Measurements from ENCODE around the gene LRRC39. TPM values are rescaled to one million over a fixed set of nuclear protein-coding genes. Genes with fewer than 3 reads are reported as not detected.

LRRC39 gene
- total RNA-seq, 1 experiment from 2014 or later: 0.54 TPM

GRCh38 chr1:100162881-100163280 lies 15.2 kb downstream of the LRRC39 start:
- ATAC-seq: no peak
- ChIA-PET POLR2A (no interaction called here), RAD21 (ENCODE audit: low non-redundant PET in 1 of 2, low total read pairs in 2 of 2, uncharacterized antibody in 2 of 2, unreplicated experiment in 2 of 2) (no interaction called here), CTCF (no interaction called here)
- Histone ChIP-seq H3K4me2 (ENCODE audit: low read length) (no peak overlapping the region), H3K27ac (ENCODE audit: low read depth, low read length) (no peak overlapping the region), H3K9ac (ENCODE audit: low read length) (no peak overlapping the region), H3K4me1 (ENCODE audit: control insufficient read depth in 1 of 2, insufficient read depth in 2 of 2, low read length in 2 of 2) (no peaks in the 10 kb centered on the region), H4K20me1 (ENCODE audit: insufficient read depth) (no peaks in the 10 kb centered on the region), H3K27me3 (ENCODE audit: insufficient read depth, low read length) (no peaks in the 10 kb centered on the region), H3K9me3 (ENCODE audit: control insufficient read depth in 1 of 2, insufficient read depth in 1 of 2, low read depth in 1 of 2, low read length in 2 of 2) (no peaks in the 10 kb centered on the region), H3K9me2 (ENCODE audit: insufficient read depth) (no peaks in the 10 kb centered on the region), H2AFZ (ENCODE audit: low read depth, low read length, poor library complexity, severe bottlenecking) (no peak overlapping the region), H3K79me2 (ENCODE audit: insufficient read depth, low read length) (no peaks in the 10 kb centered on the region), H3K4me3 (replicated peaks in 1 of 2; ENCODE audit: low read depth in 1 of 2, low read length in 2 of 2) (no peak overlapping the region), H3K36me3 (ENCODE audit: control insufficient read depth in 1 of 2, insufficient read depth in 2 of 2, low read length in 2 of 2) (no peaks in the 10 kb centered on the region)
- TF ChIP-seq ZNF274 (IDR thresholded peaks at IDR 0.05; ENCODE audit: low read depth, low read length): no peak
- intact Hi-C loops (cut with micrococcal nuclease): no loop called here
- BruUV-seq (replicated peaks): no TSS peak
- DNase-seq (ENCODE audit: low read depth, low spot score): no peak

- ChIA-PET CTCF (no interaction called here), POLR2A (no interaction called here), RAD21 (ENCODE audit: low non-redundant PET in 1 of 2, low total read pairs in 2 of 2, uncharacterized antibody in 2 of 2, unreplicated experiment in 2 of 2) (no interaction called here)
- H3K27ac ChIP-seq (ENCODE audit: low read depth, low read length): no peak overlapping the region
- H3K79me2 ChIP-seq (ENCODE audit: insufficient read depth, low read length): no peaks in the 10 kb centered on the region
- no peak overlapping the region for H2AFZ ChIP-seq (ENCODE audit: low read depth, low read length, poor library complexity, severe bottlenecking)
- peaks cover 0 to 2% of the 10 kb centered on the region in 2 experiments; a peak in 1 of 4 replicates for H3K36me3 ChIP-seq (ENCODE audit: control insufficient read depth in 1 of 2, insufficient read depth in 2 of 2, low read length in 2 of 2)
- H3K4me1 ChIP-seq (ENCODE audit: control insufficient read depth in 1 of 2, insufficient read depth in 2 of 2, low read length in 2 of 2): no peaks in the 10 kb centered on the region
- no peak overlapping the region for H3K9ac ChIP-seq (ENCODE audit: low read length)
- no peak overlapping the region for H3K4me2 ChIP-seq (ENCODE audit: low read length)
- no peak for ATAC-seq
- no TSS peak for BruUV-seq (replicated peaks)
- no peaks in the 10 kb centered on the region for H3K9me3 ChIP-seq (ENCODE audit: control insufficient read depth in 1 of 2, insufficient read depth in 1 of 2, low read depth in 1 of 2, low read length in 2 of 2)
- intact Hi-C loops (cut with micrococcal nuclease): no loop called here
- no peaks in the 10 kb centered on the region for H3K27me3 ChIP-seq (ENCODE audit: insufficient read depth, low read length)
- H4K20me1 ChIP-seq (ENCODE audit: insufficient read depth): no peaks in the 10 kb centered on the region
- no peak overlapping the region for H3K4me3 ChIP-seq (replicated peaks in 1 of 2; ENCODE audit: low read depth in 1 of 2, low read length in 2 of 2)
- no peak for DNase-seq (ENCODE audit: low read depth, low spot score)
- no peaks in the 10 kb centered on the region for H3K9me2 ChIP-seq (ENCODE audit: insufficient read depth)
- TF ChIP-seq CEBPB (IDR thresholded peaks at IDR 0.05; ENCODE audit: low read depth) (no peak), ATF3 (IDR thresholded peaks at IDR 0.05) (no peak), ZFX (IDR thresholded peaks at IDR 0.05) (no peak), POLR2AphosphoS5 (IDR thresholded peaks at IDR 0.05; ENCODE audit: low read depth, low read length) (no peak), CTCF (IDR thresholded peaks at IDR 0.05 in 2 of 3, conservative IDR thresholded peaks at IDR 0.05 in 1 of 3; ENCODE audit: borderline replicate concordance in 1 of 3, insufficient read depth in 1 of 3, low read depth in 2 of 3, low read length in 2 of 3) (no peak), YY1 (IDR thresholded peaks at IDR 0.05; ENCODE audit: extremely low read depth, insufficient replicate concordance, low read depth, low read length) (no peak), SRF (IDR thresholded peaks at IDR 0.05; ENCODE audit: low read depth) (no peak), POLR2A (IDR thresholded peaks at IDR 0.05; ENCODE audit: borderline replicate concordance, extremely low read depth, insufficient read depth, insufficient read length) (no peak), ELF1 (IDR thresholded peaks at IDR 0.05; ENCODE audit: borderline replicate concordance, low read depth) (no peak), CBX3 (IDR thresholded peaks at IDR 0.05; ENCODE audit: low read depth) (no peak), SIN3A (IDR thresholded peaks at IDR 0.05; ENCODE audit: low read depth) (no peak), RAD21 (IDR thresholded peaks at IDR 0.05; ENCODE audit: low read depth) (no peak), ZNF274 (IDR thresholded peaks at IDR 0.05; ENCODE audit: low read depth, low read length) (no peak), JUND (IDR thresholded peaks at IDR 0.05) (no peak), MAX (IDR thresholded peaks at IDR 0.05) (no peak), ZBTB33 (IDR thresholded peaks at IDR 0.05; ENCODE audit: extremely low read depth, insufficient replicate concordance, low read length) (no peak), TCF7L2 (IDR thresholded peaks at IDR 0.05; ENCODE audit: borderline replicate concordance, extremely low read depth, insufficient read depth, insufficient read length) (no peak), FOSL1 (IDR thresholded peaks at IDR 0.05; ENCODE audit: low read depth) (no peak), EZH2phosphoT487 (IDR thresholded peaks at IDR 0.05; ENCODE audit: borderline replicate concordance) (no peak)
Observed at GRCh38 chr1:100152271-100152670, 25.8 kb downstream of the LRRC39 start.
